MCF 10A (cell line): ENCODE results near the gene SP6. TPM values are rescaled to one million over a fixed set of nuclear protein-coding genes. Genes with fewer than 3 reads are reported as not detected.

Source experiments
- BruUV-seq: library from RNA; stranded (reverse); fragments of 400-500 nt; replicated peaks from 2 replicates; lab custom pipeline; 2021; lab: Mats Ljungman, UMichigan
- CTCF ChIA-PET: fragments of 300-600 bp; sonication (Branson Sonifier 250); formaldehyde crosslinking; extraction: SDS; loops from one replicate; lab custom pipeline; 2021; ENCODE audit warnings: antibody characterized with exemption, inconsistent platforms; lab: Yijun Ruan, JAX
- POLR2A ChIA-PET: fragments of 300-600, 350-650 bp; sonication (Branson Sonifier 250); formaldehyde crosslinking; extraction: SDS; loops from one replicate; lab custom pipeline; 2020; ENCODE audit warnings: antibody characterized with exemption, inconsistent platforms; lab: Yijun Ruan, JAX
- DNase-seq: peaks from one replicate; pipeline ENCODE4 v3.0.0-alpha.2; 2018; ENCODE audit not compliant: unreplicated experiment
- H3K27ac Mint-ChIP-seq: one replicate; pipeline ENCODE4 v1.8.0; 2022; ENCODE audit warnings: mild to moderate bottlenecking, low read depth, mixed read lengths; ENCODE audit not compliant: unreplicated experiment
- H3K27me3 Mint-ChIP-seq: one replicate; pipeline ENCODE4 v1.8.0; 2022; ENCODE audit warnings: mixed read lengths; ENCODE audit not compliant: insufficient read depth, unreplicated experiment
- H3K36me3 Mint-ChIP-seq: one replicate; pipeline ENCODE4 v1.8.0; 2022; ENCODE audit warnings: mild to moderate bottlenecking, moderate library complexity, mixed read lengths; ENCODE audit not compliant: insufficient read depth, unreplicated experiment
- H3K4me1 Mint-ChIP-seq: one replicate; pipeline ENCODE4 v1.8.0; 2022; ENCODE audit warnings: mixed read lengths; ENCODE audit not compliant: insufficient read depth, unreplicated experiment
- H3K4me3 Mint-ChIP-seq: one replicate; pipeline ENCODE4 v1.8.0; 2022; ENCODE audit warnings: mild to moderate bottlenecking, moderate library complexity, mixed read lengths; ENCODE audit not compliant: unreplicated experiment
- H3K9me3 Mint-ChIP-seq: one replicate; pipeline ENCODE4 v1.8.0; 2022; ENCODE audit warnings: mixed read lengths; ENCODE audit not compliant: unreplicated experiment
- CTCF ChIP-seq: fragments of 200-600 bp; IDR thresholded peaks from one replicate; pipeline ENCODE4 v1.8.0; 2022; ENCODE audit warnings: antibody characterized with exemption, mild to moderate bottlenecking; ENCODE audit not compliant: unreplicated experiment
- intact Hi-C: fragments of 100-400 bp; cut with micrococcal nuclease; formaldehyde crosslinking; loops from 2 replicates; pipeline ENCODE4 v1.14.1; 2022
- total RNA-seq: library from RNA; stranded (reverse); gene quantifications from 2 replicates; pipeline ENCODE4 v1.2.3, GENCODE V29; 2022

The SP6 gene
- total RNA-seq, 1 experiment from 2014 or later, result 1.5 TPM

GRCh38 chr17:47889734-47890529 lies 39.0 kb upstream of the SP6 start:
- DNase-seq, result peak; percentile 81
- peak; percentile 90 for TF ChIP-seq CTCF
- BruUV-seq, result no TSS peak
- POLR2A ChIA-PET, result interaction anchor here (0.6 to 9.4 kb wide), 10 partner anchors 14 to 81 kb away, joined by 3 to 178 read pairs (median 4); partner anchors contain the start of genes CDK5RAP3, MRPL10, PNPO and SCRN2
- Mint-ChIP-seq H3K4me1 (peaks cover 15% of the 10 kb centered on the region), H3K36me3 (peaks cover 10% of the 10 kb centered on the region), H3K27ac (no peak overlapping the region), H3K9me3 (no peaks in the 10 kb centered on the region), H3K4me3 (no peak overlapping the region), H3K27me3 (no peaks in the 10 kb centered on the region)
- intact Hi-C loops, result loop anchor here (1.0 kb wide), 2 partner anchors 47 to 128 kb away; no protein-coding TSS in a partner anchor
- CTCF ChIA-PET, result interaction anchor here (0.5 to 15.4 kb wide), 23 partner anchors 9 to 1780 kb away, joined by 3 to 523 read pairs (median 4); partner anchors contain the start of genes PNPO, SCRN2 and SP6

GRCh38 chr17:47888293-47888692 lies 37.3 kb upstream of the SP6 start:
- intact Hi-C loops, result no loop called here
- POLR2A ChIA-PET, result interaction anchor here (9.4 kb wide), 1 partner anchor 45 kb away, joined by 178 read pairs; the partner anchor contains the start of gene SCRN2
- peaks cover 5% of the 10 kb centered on the region for H3K36me3 Mint-ChIP-seq
- DNase-seq, result no peak
- H3K4me1 Mint-ChIP-seq, result no peaks in the 10 kb centered on the region
- TF ChIP-seq CTCF, result no peak
- H3K27me3 Mint-ChIP-seq, result no peaks in the 10 kb centered on the region
- H3K9me3 Mint-ChIP-seq, result no peaks in the 10 kb centered on the region
- no TSS peak for BruUV-seq
- no peak overlapping the region for H3K4me3 Mint-ChIP-seq
- H3K27ac Mint-ChIP-seq, result no peak overlapping the region
- CTCF ChIA-PET, result interaction anchor here (0.5 to 15.4 kb wide), 7 partner anchors 16 to 1840 kb away, joined by 3 to 523 read pairs (median 4); partner anchors contain the start of genes SCRN2 and SP6

- Mint-ChIP-seq H3K4me1 (no peaks in the 10 kb centered on the region), H3K27ac (no peak overlapping the region), H3K9me3 (no peaks in the 10 kb centered on the region), H3K36me3 (no peaks in the 10 kb centered on the region), H3K27me3 (no peaks in the 10 kb centered on the region), H3K4me3 (no peak overlapping the region)
- POLR2A ChIA-PET, result interaction anchor here (0.7 to 3.5 kb wide), 9 partner anchors 8 to 1341 kb away, joined by 3 to 16 read pairs (median 4); partner anchors contain the start of genes SCRN2 and SP2
- intact Hi-C loops, result no loop called here
- DNase-seq, result no peak
- no TSS peak for BruUV-seq
- no peak for TF ChIP-seq CTCF
- CTCF ChIA-PET, result interaction anchor here (0.5 to 15.4 kb wide), 6 partner anchors 9 to 66 kb away, joined by 3 to 523 read pairs (median 3); partner anchors contain the start of genes SCRN2 and SP6
These were observed 34.2 kb upstream of the SP6 start for GRCh38 chr17:47884905-47885730.
